OCI-LY7 (cell line): ENCODE data around the gene CFAP99.

Experiments used
- CTCF ChIP-seq: fragments of 200-600 bp; sonication (generic); conservative IDR thresholded peaks from 2 replicates; pipeline ENCODE4 v1.5.1; 2014; ENCODE audit warnings: mild to moderate bottlenecking, antibody characterized with exemption, low read length, moderate library complexity, mixed read lengths
- EZH2phosphoT487 ChIP-seq: fragments of 200-600 bp; sonication (generic); IDR thresholded peaks from 2 replicates; pipeline ENCODE4 v1.6.1; 2018; ENCODE audit warnings: low read depth, borderline replicate concordance, mild to moderate bottlenecking, mixed run types, antibody characterized with exemption, low read length, moderate library complexity, mixed read lengths

GRCh38 chr4:2445130-2445529, 26.4 kb downstream of the CFAP99 start:
- no peak for TF ChIP-seq EZH2phosphoT487
- no peak for TF ChIP-seq CTCF
